HepG2 (cell line): ENCODE measurements around the gene JMJD8. TPM values are rescaled to one million over a fixed set of nuclear protein-coding genes. Genes with fewer than 3 reads are reported as not detected.
A peak's percentile ranks its signal among the peaks of the same experiment; 100 is the strongest.

ENCODE experiments used
- ATAC-seq: fragments of 200-7000 bp; cut with Tn5 transposase; 3 replicates; pipeline ENCODE4 v1.9.1; 2020; ENCODE audit warnings: mild to moderate bottlenecking, moderate library complexity
- BruUV-seq: library from RNA; stranded (reverse); fragments of 400-500 nt; replicated peaks from 2 replicates; lab custom pipeline; 2021; lab: Mats Ljungman, UMichigan
- CTCF ChIA-PET: fragments of 300-600 bp; formaldehyde crosslinking; extraction: SDS; loops from one replicate; lab custom pipeline; 2021; ENCODE audit warnings: low total read pairs, inconsistent platforms, low intra/inter-chr PET ratio; lab: Yijun Ruan, JAX
- POLR2A ChIA-PET: fragments of 350-600 bp; sonication (Branson Sonifier 250); formaldehyde crosslinking; loops from one replicate; lab custom pipeline; 2020; ENCODE audit warnings: antibody characterized with exemption, inconsistent platforms; lab: Yijun Ruan, JAX
- DNase-seq: peaks from one replicate; pipeline ENCODE4 v3.0.0-alpha.2; 2015; ENCODE audit warnings: low spot score
- FAIRE-seq: peaks from 3 replicates; lab custom pipeline; 2011; peaks lifted over from hg19 to GRCh38; lab: Jason Lieb, UNC
- H2AFZ ChIP-seq: one replicate; pipeline ENCODE4 v1.6.1; 2011; ENCODE audit warnings: low read length, inconsistent platforms
- H3K27ac ChIP-seq: fragments of 300-600 bp; 3 replicates; pipeline ENCODE4 v1.8.0; 2011; ENCODE audit warnings: mixed run types, mild to moderate bottlenecking, mixed read lengths, low read length, inconsistent platforms; ENCODE audit not compliant: insufficient read depth; ENCODE audit errors: extremely low read length
- H3K27me3 ChIP-seq, 2 experiments: fragments of 200-600 bp in 1 of 2; 2 replicates in 1 of 2; 3 replicates in 1 of 2; pipeline versions ENCODE4 v1.6.0 to v1.8.0; 2011; ENCODE audit warnings: low read length in 2 of 2, mild to moderate bottlenecking in 2 of 2, moderate library complexity in 2 of 2, inconsistent platforms in 1 of 2; ENCODE audit not compliant: insufficient read depth in 2 of 2, control insufficient read depth in 1 of 2
- H3K36me3 ChIP-seq, 2 experiments: fragments of 200-600 bp in 1 of 2; replicated peaks in 1 of 2; 2 replicates in 1 of 2; 3 replicates in 1 of 2; pipeline versions ENCODE4 v1.5.1 to v1.8.0; 2011; ENCODE audit warnings: low read length in 2 of 2, inconsistent platforms in 1 of 2; ENCODE audit not compliant: insufficient read depth in 2 of 2, control insufficient read depth in 1 of 2
- H3K4me1 ChIP-seq: 2 replicates; pipeline ENCODE4 v1.5.1; 2012; ENCODE audit warnings: low read length, inconsistent platforms; ENCODE audit not compliant: insufficient read depth
- H3K4me2 ChIP-seq: 2 replicates; pipeline ENCODE4 v1.6.0; 2011; ENCODE audit warnings: low read depth, low read length, inconsistent platforms
- H3K4me3 ChIP-seq, 3 experiments: fragments of 200-600 bp in 1 of 3; sonication (generic), shearing (Covaris generic) in 1 of 3; replicated peaks in 1 of 3; 2 replicates each; pipeline ENCODE4 v1.5.1; 2011 to 2016; ENCODE audit warnings: low read length in 3 of 3, inconsistent platforms in 2 of 3, low read depth in 2 of 3, mild to moderate bottlenecking in 2 of 3, control low read depth in 1 of 3, mixed read lengths in 1 of 3; ENCODE audit not compliant: insufficient read depth in 1 of 3
- H3K79me2 ChIP-seq: one replicate; pipeline ENCODE4 v1.6.1; 2011; ENCODE audit warnings: low read length, inconsistent platforms; ENCODE audit not compliant: insufficient read depth
- H3K9ac ChIP-seq: 2 replicates; pipeline ENCODE4 v1.6.0; 2011; ENCODE audit warnings: mild to moderate bottlenecking, low read depth, low read length, inconsistent platforms; ENCODE audit not compliant: insufficient read depth
- H3K9me3 ChIP-seq: 2 replicates; pipeline ENCODE4 v1.5.1; 2012; ENCODE audit warnings: mild to moderate bottlenecking, low read length
- H4K20me1 ChIP-seq: 2 replicates; pipeline ENCODE4 v1.6.0; 2011; ENCODE audit warnings: inconsistent platforms, mild to moderate bottlenecking, low read length, moderate library complexity; ENCODE audit not compliant: insufficient read depth
- GATAD1 ChIP-seq: IDR thresholded peaks from 2 replicates; pipeline ENCODE4 v1.6.1; 2016; ENCODE audit warnings: missing genetic modification reagents, missing compliant biosample characterization
- GLI4 ChIP-seq: sonication (generic); formaldehyde crosslinking; IDR thresholded peaks from 2 replicates; pipeline ENCODE4 v1.5.1; 2020; ENCODE audit warnings: missing genetic modification reagents, mild to moderate bottlenecking, moderate library complexity, borderline replicate concordance
- PRPF4 ChIP-seq: fragments of 200-400 bp; formaldehyde crosslinking; IDR thresholded peaks from 2 replicates; pipeline ENCODE4 v1.6.1; 2016; ENCODE audit warnings: low read length, low read depth; ENCODE audit not compliant: poor library complexity, severe bottlenecking
- SNAI1 ChIP-seq: sonication (generic); formaldehyde crosslinking; IDR thresholded peaks from 2 replicates; pipeline ENCODE4 v1.5.0; 2020; ENCODE audit warnings: mild to moderate bottlenecking, missing genetic modification reagents, borderline replicate concordance
- SNRNP70 ChIP-seq: fragments of 200-400 bp; formaldehyde crosslinking; IDR thresholded peaks from 2 replicates; pipeline ENCODE4 v1.6.1; 2017; ENCODE audit warnings: mild to moderate bottlenecking, low read depth, low read length, moderate library complexity
- SP140L ChIP-seq: sonication (generic); formaldehyde crosslinking; IDR thresholded peaks from 2 replicates; pipeline ENCODE4 v1.4.0; 2020; ENCODE audit warnings: missing genetic modification reagents, borderline replicate concordance
- ZNF264 ChIP-seq: sonication (generic); formaldehyde crosslinking; IDR thresholded peaks from 2 replicates; pipeline ENCODE4 v1.4.0; 2020; ENCODE audit warnings: missing genetic modification reagents
- ZNF331 ChIP-seq: sonication (generic); formaldehyde crosslinking; IDR thresholded peaks from 2 replicates; pipeline ENCODE4 v1.4.0; 2020; ENCODE audit warnings: missing genetic modification reagents
- ZNF773 ChIP-seq: sonication (generic); formaldehyde crosslinking; IDR thresholded peaks from 2 replicates; pipeline ENCODE4 v1.4.0; 2020; ENCODE audit warnings: missing genetic modification reagents, borderline replicate concordance
- ZNF83 ChIP-seq: sonication (generic); formaldehyde crosslinking; IDR thresholded peaks from 2 replicates; pipeline ENCODE4 v1.4.0; 2020; ENCODE audit warnings: missing genetic modification reagents, mild to moderate bottlenecking, borderline replicate concordance
- WGBS: methylation state at CpG from one replicate; pipeline ENCODE4 v1.1.6; 2017; ENCODE audit warnings: low lambda C conversion rate; 5-methylcytosine and 5-hydroxymethylcytosine counted together
- in situ Hi-C: cut with HindIII; loops from 2 replicates; pipeline ENCODE4 v1.10.0; 2017; ENCODE audit warnings: low pct_unique_long_range_greater_than_20kb; ENCODE audit not compliant: extremely low pct_ligation_motif_present
- intact Hi-C: fragments of 100-400 bp; cut with micrococcal nuclease; formaldehyde crosslinking; loops from one replicate; pipeline ENCODE4 v1.10.0; 2022; ENCODE audit not compliant: unreplicated experiment
- polyA plus RNA-seq, 8 experiments: library from polyadenylated mRNA; depleted of rRNA in 3 of 8; stranded (reverse) in 7 of 8; unstranded in 1 of 8; fragments of >200 nt; fragmentation: Illumina TruSeq in 4 of 8; extraction: Trizol in 4 of 8; gene quantifications; 2 replicates each; pipeline versions ENCODE4 v1.2.1 to v1.2.3, GENCODE V29; 2011 to 2016; ENCODE audit warnings: low read depth in 4 of 8, missing spikeins in 1 of 8, mixed read lengths in 1 of 8; ENCODE audit not compliant: insufficient read depth in 1 of 8
- total RNA-seq, 5 experiments: library from RNA; depleted of rRNA; stranded (reverse); fragments of >200 nt; fragmentation: Illumina TruSeq; extraction: Trizol; gene quantifications; 2 replicates each; pipeline ENCODE4 v1.2.3, GENCODE V29; 2016; ENCODE audit warnings: low read depth in 1 of 5
- TF ChIP-seq, protein P1 (sequence below): sonication (generic); formaldehyde crosslinking; IDR thresholded peaks from 2 replicates; pipeline ENCODE4 v1.5.1; 2020; ENCODE audit warnings: missing genetic modification reagents, mild to moderate bottlenecking, borderline replicate concordance
- TF ChIP-seq, protein P2 (sequence below): sonication (generic); formaldehyde crosslinking; IDR thresholded peaks from 2 replicates; pipeline ENCODE4 v1.4.0; 2020; ENCODE audit warnings: missing genetic modification reagents
- TF ChIP-seq, protein P3 (sequence below): sonication (generic); formaldehyde crosslinking; IDR thresholded peaks from 2 replicates; pipeline ENCODE4 v1.4.0; 2020; ENCODE audit warnings: missing genetic modification reagents

JMJD8 gene
- total and polyA plus RNA-seq, 2 of the 13 experiments (the other 11 are each of a cell fraction or from before 2014, with no cell fraction given): 2.6 to 11.8 TPM

DNA sequence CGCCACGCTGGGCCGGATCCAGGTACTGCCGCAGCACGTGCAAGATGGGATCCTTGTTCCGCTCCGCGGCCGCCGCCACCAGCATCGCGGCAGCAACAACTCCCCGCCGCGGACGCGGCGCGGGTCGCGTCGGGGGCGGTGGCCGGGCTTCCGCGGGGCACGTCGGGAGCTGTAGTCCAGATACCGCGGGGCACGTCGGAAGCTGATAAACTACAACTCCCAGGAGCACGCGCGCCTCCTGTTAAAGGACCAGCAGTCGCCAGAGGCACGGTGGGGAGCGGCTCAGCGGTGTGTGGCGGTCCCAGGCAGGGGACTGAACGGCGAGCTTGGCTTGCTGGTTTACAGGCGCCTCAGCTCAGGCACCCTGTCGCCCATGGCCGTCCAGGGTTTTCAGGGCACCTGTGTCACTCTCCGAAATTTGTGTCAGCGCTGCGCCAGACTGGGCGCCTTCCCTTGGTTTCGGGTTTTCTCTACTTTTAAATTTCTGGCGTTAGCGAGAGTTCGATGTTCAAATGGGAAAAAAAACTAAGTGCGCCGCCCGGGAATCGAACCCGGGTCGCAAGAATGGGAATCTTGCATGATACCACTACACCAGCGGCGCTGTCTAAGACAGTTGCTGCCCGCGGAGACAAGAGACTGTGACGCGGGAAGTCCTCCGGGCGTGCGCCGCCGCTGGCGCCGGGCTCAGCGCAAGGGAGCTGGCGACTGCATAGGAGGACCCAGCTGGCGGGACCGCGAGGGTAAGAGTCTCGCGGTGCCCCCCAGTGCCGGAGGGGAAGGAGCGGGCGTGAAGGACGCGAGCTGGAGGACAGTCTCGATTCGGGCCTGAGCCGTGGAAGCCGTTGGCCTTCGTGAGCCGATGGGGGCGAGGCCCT is 47.7 kb downstream of the JMJD8 start, which contains the start of gene METTL26:
Gene METTL26, minus strand, starts transcription at position 100 of the 875 bp plus-strand sequence. Its CDS starts 15 bp downstream, at position 85.
- BruUV-seq: no TSS peak
- Histone ChIP-seq H3K4me1 (peaks cover 37% of the 10 kb centered on the region), H3K4me3 (peak within 1 kb of the TSS; percentile 90 to 94 (median 92)), H3K27ac (peak within 1 kb of the TSS; percentile 88), H3K4me2 (peak within 1 kb of the TSS; percentile 99), H4K20me1 (no peaks in the 10 kb centered on the region), H3K9ac (peak within 1 kb of the TSS; percentile 83), H2AFZ (no peak within 1 kb of the TSS), H3K79me2 (peaks cover 6% of the 10 kb centered on the region), H3K9me3 (no peaks in the 10 kb centered on the region), H3K36me3 (no peaks in the 10 kb centered on the region; a peak in 1 of 5 replicates), H3K27me3 (no peaks in the 10 kb centered on the region)
- FAIRE-seq (peak; percentile 36), ATAC-seq (peak; percentile 80), DNase-seq (peak; percentile 92)
- CTCF ChIA-PET: no interaction called here
- WGBS: 0% methylated on average over 8 of the region's 91 CpGs
- intact Hi-C loops: no loop called here
- POLR2A ChIA-PET: interaction anchor here (0.8 to 2.1 kb wide), 14 partner anchors 9 to 284 kb away, joined by 3 to 13 read pairs (median 3); partner anchors contain the start of genes AXIN1, RHOT2, STUB1 and WDR24
- in situ Hi-C loops: no loop called here
- 0 out of 2 replicates have a peak, but pooled peaks have one; percentile 66 for TF ChIP-seq SNAI1 (CRISPR knock-in tag)
- TF ChIP-seq SP140L (CRISPR knock-in tag): no peak
- 0 out of 2 replicates have a peak, but pooled peaks have one; percentile 24 for TF ChIP-seq ZNF264 (CRISPR knock-in tag)
- TF ChIP-seq, protein P1, sequence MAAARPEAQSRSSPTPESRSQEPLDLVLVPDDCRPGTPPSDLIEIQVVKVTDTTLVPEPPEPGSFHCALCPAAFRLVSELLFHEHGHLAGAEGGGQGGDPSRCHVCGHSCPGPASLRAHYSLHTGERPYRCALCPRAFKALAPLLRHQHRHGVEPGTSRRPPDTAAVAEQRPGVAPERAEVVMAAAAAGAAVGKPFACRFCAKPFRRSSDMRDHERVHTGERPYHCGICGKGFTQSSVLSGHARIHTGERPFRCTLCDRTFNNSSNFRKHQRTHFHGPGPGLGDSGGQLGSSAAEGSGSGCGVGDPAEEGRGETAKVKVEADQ (CRISPR knock-in tag): 0 out of 2 replicates have a peak, but pooled peaks have one; percentile 4
- no peak for TF ChIP-seq ZNF83 (CRISPR knock-in tag)
- TF ChIP-seq SNRNP70: no peak
- TF ChIP-seq, protein P2, sequence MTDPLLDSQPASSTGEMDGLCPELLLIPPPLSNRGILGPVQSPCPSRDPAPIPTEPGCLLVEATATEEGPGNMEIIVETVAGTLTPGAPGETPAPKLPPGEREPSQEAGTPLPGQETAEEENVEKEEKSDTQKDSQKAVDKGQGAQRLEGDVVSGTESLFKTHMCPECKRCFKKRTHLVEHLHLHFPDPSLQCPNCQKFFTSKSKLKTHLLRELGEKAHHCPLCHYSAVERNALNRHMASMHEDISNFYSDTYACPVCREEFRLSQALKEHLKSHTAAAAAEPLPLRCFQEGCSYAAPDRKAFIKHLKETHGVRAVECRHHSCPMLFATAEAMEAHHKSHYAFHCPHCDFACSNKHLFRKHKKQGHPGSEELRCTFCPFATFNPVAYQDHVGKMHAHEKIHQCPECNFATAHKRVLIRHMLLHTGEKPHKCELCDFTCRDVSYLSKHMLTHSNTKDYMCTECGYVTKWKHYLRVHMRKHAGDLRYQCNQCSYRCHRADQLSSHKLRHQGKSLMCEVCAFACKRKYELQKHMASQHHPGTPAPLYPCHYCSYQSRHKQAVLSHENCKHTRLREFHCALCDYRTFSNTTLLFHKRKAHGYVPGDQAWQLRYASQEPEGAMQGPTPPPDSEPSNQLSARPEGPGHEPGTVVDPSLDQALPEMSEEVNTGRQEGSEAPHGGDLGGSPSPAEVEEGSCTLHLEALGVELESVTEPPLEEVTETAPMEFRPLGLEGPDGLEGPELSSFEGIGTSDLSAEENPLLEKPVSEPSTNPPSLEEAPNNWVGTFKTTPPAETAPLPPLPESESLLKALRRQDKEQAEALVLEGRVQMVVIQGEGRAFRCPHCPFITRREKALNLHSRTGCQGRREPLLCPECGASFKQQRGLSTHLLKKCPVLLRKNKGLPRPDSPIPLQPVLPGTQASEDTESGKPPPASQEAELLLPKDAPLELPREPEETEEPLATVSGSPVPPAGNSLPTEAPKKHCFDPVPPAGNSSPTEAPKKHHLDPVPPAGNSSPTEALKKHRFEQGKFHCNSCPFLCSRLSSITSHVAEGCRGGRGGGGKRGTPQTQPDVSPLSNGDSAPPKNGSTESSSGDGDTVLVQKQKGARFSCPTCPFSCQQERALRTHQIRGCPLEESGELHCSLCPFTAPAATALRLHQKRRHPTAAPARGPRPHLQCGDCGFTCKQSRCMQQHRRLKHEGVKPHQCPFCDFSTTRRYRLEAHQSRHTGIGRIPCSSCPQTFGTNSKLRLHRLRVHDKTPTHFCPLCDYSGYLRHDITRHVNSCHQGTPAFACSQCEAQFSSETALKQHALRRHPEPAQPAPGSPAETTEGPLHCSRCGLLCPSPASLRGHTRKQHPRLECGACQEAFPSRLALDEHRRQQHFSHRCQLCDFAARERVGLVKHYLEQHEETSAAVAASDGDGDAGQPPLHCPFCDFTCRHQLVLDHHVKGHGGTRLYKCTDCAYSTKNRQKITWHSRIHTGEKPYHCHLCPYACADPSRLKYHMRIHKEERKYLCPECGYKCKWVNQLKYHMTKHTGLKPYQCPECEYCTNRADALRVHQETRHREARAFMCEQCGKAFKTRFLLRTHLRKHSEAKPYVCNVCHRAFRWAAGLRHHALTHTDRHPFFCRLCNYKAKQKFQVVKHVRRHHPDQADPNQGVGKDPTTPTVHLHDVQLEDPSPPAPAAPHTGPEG: peak; percentile 3; the same call in 1 of the 2 replicates
- TF ChIP-seq ZNF773: no peak
- peak; percentile 69; the same call in 1 of the 2 replicates for TF ChIP-seq GATAD1 (CRISPR knock-in tag)
- TF ChIP-seq PRPF4: peak; percentile 65
- no peak for TF ChIP-seq GLI4
- TF ChIP-seq, protein P3, sequence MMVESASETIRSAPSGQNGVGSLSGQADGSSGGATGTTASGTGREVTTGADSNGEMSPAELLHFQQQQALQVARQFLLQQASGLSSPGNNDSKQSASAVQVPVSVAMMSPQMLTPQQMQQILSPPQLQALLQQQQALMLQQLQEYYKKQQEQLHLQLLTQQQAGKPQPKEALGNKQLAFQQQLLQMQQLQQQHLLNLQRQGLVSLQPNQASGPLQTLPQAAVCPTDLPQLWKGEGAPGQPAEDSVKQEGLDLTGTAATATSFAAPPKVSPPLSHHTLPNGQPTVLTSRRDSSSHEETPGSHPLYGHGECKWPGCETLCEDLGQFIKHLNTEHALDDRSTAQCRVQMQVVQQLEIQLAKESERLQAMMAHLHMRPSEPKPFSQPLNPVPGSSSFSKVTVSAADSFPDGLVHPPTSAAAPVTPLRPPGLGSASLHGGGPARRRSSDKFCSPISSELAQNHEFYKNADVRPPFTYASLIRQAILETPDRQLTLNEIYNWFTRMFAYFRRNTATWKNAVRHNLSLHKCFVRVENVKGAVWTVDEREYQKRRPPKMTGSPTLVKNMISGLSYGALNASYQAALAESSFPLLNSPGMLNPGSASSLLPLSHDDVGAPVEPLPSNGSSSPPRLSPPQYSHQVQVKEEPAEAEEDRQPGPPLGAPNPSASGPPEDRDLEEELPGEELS (CRISPR knock-in tag): no peak; the same call in 1 of the 2 replicates
- peak; percentile 43 for TF ChIP-seq ZNF331
